ENCODE measurements around the gene TSPAN7. TPM values are rescaled to one million over a fixed set of nuclear protein-coding genes. Genes with fewer than 3 reads are reported as not detected.

TSPAN7 gene
- total and polyA plus RNA-seq, 2 donors (not counting 1 experiment from before 2014, with no cell fraction given): 0.07 to 0.32 TPM

GRCh38 chrX:38539748-38540147 lies 21.6 kb upstream of the TSPAN7 start:
- H3K79me2 ChIP-seq (ENCODE audit: control insufficient read depth, insufficient read depth, low read length): no peaks in the 10 kb centered on the region
- ChIA-PET POLR2A (no interaction called here), CTCF (no interaction called here)
- Mint-ChIP-seq H3K4me3 (no peak overlapping the region), H3K4me1 (no peaks in the 10 kb centered on the region), H3K27ac (no peak overlapping the region), H3K9me3 (ENCODE audit: insufficient read depth) (no peaks in the 10 kb centered on the region), H3K27me3 (no peaks in the 10 kb centered on the region)
- intact Hi-C loops (cut with micrococcal nuclease): no loop called here
- no peak overlapping the region for H2AFZ ChIP-seq (ENCODE audit: insufficient read depth, low read depth, low read length, poor library complexity, severe bottlenecking)
- H3K27me3 ChIP-seq (replicated peaks in 1 of 4; ENCODE audit: control extremely low read depth in 1 of 4, control insufficient read depth in 3 of 4, insufficient read depth in 4 of 4, low read length in 3 of 4): no peaks in the 10 kb centered on the region
- ATAC-seq (ENCODE audit: low read depth) (no peak), DNase-seq (no peak)
- no peaks in the 10 kb centered on the region for H4K20me1 ChIP-seq (ENCODE audit: control insufficient read depth, insufficient read depth, low read length, poor library complexity, severe bottlenecking)
- no peaks in the 10 kb centered on the region for H3K36me3 ChIP-seq (replicated peaks in 1 of 2; ENCODE audit: control extremely low read depth in 1 of 2, control insufficient read depth in 1 of 2, extremely low read depth in 1 of 2, insufficient read depth in 2 of 2, low read length in 1 of 2)
- no peak overlapping the region for H3K4me3 ChIP-seq (ENCODE audit: control extremely low read depth in 1 of 5, extremely low read depth in 1 of 5, insufficient read depth in 1 of 5, low read depth in 2 of 5, low read length in 4 of 5)
- H3K9ac ChIP-seq (ENCODE audit: low read length): no peak overlapping the region
- H3K4me1 ChIP-seq (ENCODE audit: control insufficient read depth in 2 of 2, insufficient read depth in 2 of 2, low read length in 2 of 2): no peaks in the 10 kb centered on the region
- no peak overlapping the region for H3K27ac ChIP-seq (ENCODE audit: low read length in 2 of 2)
- TF ChIP-seq EZH2 (IDR thresholded peaks at IDR 0.05; ENCODE audit: borderline replicate concordance, insufficient read depth, low read depth, low read length, poor library complexity, severe bottlenecking): no peak
- no peak for TF ChIP-seq CTCF (IDR thresholded peaks at IDR 0.05)
- H3K4me2 ChIP-seq (replicated peaks; ENCODE audit: low read depth, low read length, poor library complexity, severe bottlenecking): no peak overlapping the region
- no CpG with 5 or more reads among the region's 1 CpG for WGBS (ENCODE audit: insufficient coverage)
- no peaks in the 10 kb centered on the region for H3K9me3 ChIP-seq (ENCODE audit: control extremely low read depth in 1 of 3, control insufficient read depth in 2 of 3, insufficient read depth in 1 of 3, low read length in 2 of 3)

GRCh38 chrX:38548508-38548907 lies 12.8 kb upstream of the TSPAN7 start:
- H3K27ac Mint-ChIP-seq: no peak overlapping the region
- TF ChIP-seq CTCF (IDR thresholded peaks at IDR 0.05): no peak
- TF ChIP-seq EZH2 (IDR thresholded peaks at IDR 0.05; ENCODE audit: borderline replicate concordance, insufficient read depth, low read depth, low read length, poor library complexity, severe bottlenecking): no peak
- ChIA-PET CTCF (no interaction called here), POLR2A (no interaction called here)
- H4K20me1 ChIP-seq (ENCODE audit: control insufficient read depth, insufficient read depth, low read length, poor library complexity, severe bottlenecking): no peaks in the 10 kb centered on the region
- H3K79me2 ChIP-seq (ENCODE audit: control insufficient read depth, insufficient read depth, low read length): no peaks in the 10 kb centered on the region
- no peak for ATAC-seq (ENCODE audit: low read depth)
- no peak overlapping the region for H3K4me2 ChIP-seq (replicated peaks; ENCODE audit: low read depth, low read length, poor library complexity, severe bottlenecking)
- no peaks in the 10 kb centered on the region for H3K4me1 Mint-ChIP-seq
- H3K27me3 ChIP-seq (replicated peaks in 1 of 4; ENCODE audit: control extremely low read depth in 1 of 4, control insufficient read depth in 3 of 4, insufficient read depth in 4 of 4, low read length in 3 of 4): no peaks in the 10 kb centered on the region
- no peaks in the 10 kb centered on the region for H3K9me3 ChIP-seq (ENCODE audit: control extremely low read depth in 1 of 3, control insufficient read depth in 2 of 3, insufficient read depth in 1 of 3, low read length in 2 of 3)
- WGBS (ENCODE audit: insufficient coverage): 100% methylated on average over 2 of the region's 3 CpGs
- H3K9ac ChIP-seq (ENCODE audit: low read length): no peak overlapping the region
- DNase-seq: no peak
- no peak overlapping the region for H3K4me3 Mint-ChIP-seq
- no peak overlapping the region for H3K4me3 ChIP-seq (ENCODE audit: control extremely low read depth in 1 of 5, extremely low read depth in 1 of 5, insufficient read depth in 1 of 5, low read depth in 2 of 5, low read length in 4 of 5)
- H3K27me3 Mint-ChIP-seq: no peaks in the 10 kb centered on the region
- H3K9me3 Mint-ChIP-seq (ENCODE audit: insufficient read depth): no peaks in the 10 kb centered on the region
- H3K27ac ChIP-seq (ENCODE audit: low read length in 2 of 2): no peak overlapping the region
- H2AFZ ChIP-seq (ENCODE audit: insufficient read depth, low read depth, low read length, poor library complexity, severe bottlenecking): no peak overlapping the region
- no peaks in the 10 kb centered on the region for H3K36me3 ChIP-seq (replicated peaks in 1 of 2; ENCODE audit: control extremely low read depth in 1 of 2, control insufficient read depth in 1 of 2, extremely low read depth in 1 of 2, insufficient read depth in 2 of 2, low read length in 1 of 2)
- no peaks in the 10 kb centered on the region for H3K4me1 ChIP-seq (ENCODE audit: control insufficient read depth in 2 of 2, insufficient read depth in 2 of 2, low read length in 2 of 2)
- intact Hi-C loops (cut with micrococcal nuclease): no loop called here

All from B cell (primary cell).